GM11168 (cell line): ENCODE data around the gene SLC25A2.
"Not testable (repeated sequence)": the region's sequence is repeated elsewhere in the genome, so short reads cannot be mapped to it uniquely, and the experiment has no call there.

Source experiments
- in situ Hi-C: fragments of 300-500 bp; cut with MboI; formaldehyde crosslinking; loops from one replicate; pipeline ENCODE4 v1.12.0; 2022; ENCODE audit warnings: low sequenced_read_pairs; ENCODE audit not compliant: unreplicated experiment

SLC25A2 gene

GRCh38 chr5:141319202-141319601 lies 15.4 kb upstream of the SLC25A2 start:
- in situ Hi-C loops = no loop called here

GRCh38 chr5:141316963-141317362 lies 13.1 kb upstream of the SLC25A2 start:
- in situ Hi-C loops = not testable (repeated sequence)

GRCh38 chr5:141313711-141314110 lies 9.9 kb upstream of the SLC25A2 start:
- in situ Hi-C loops = no loop called here

- in situ Hi-C loops = no loop called here
These were observed 2.8 kb upstream of the SLC25A2 start for GRCh38 chr5:141306630-141307029.

GRCh38 chr5:141298376-141298775 lies 5.5 kb downstream of the SLC25A2 start:
- in situ Hi-C loops = no loop called here

- in situ Hi-C loops = no loop called here
These were observed 30.9 kb downstream of the SLC25A2 start for GRCh38 chr5:141272906-141273305.

GRCh38 chr5:141269195-141269594 lies 34.7 kb downstream of the SLC25A2 start:
- in situ Hi-C loops = no loop called here

- in situ Hi-C loops = no loop called here
These were observed 42.7 kb downstream of the SLC25A2 start for GRCh38 chr5:141261238-141261546.

GRCh38 chr5:141260458-141261237 lies 43.2 kb downstream of the SLC25A2 start:
- in situ Hi-C loops = no loop called here

- in situ Hi-C loops = no loop called here
These were observed 44.9 kb downstream of the SLC25A2 start for GRCh38 chr5:141258948-141259347.

- in situ Hi-C loops = no loop called here
These were observed 45.4 kb downstream of the SLC25A2 start for GRCh38 chr5:141258464-141258863.
